OCI-LY3 (cell line): ENCODE results near the gene LRRC7.

Experiments used
- CTCF ChIP-seq: fragments of 200-600, 300-600 bp; sonication (generic); IDR thresholded peaks from 2 replicates; pipeline ENCODE4 v1.5.1; 2014; ENCODE audit warnings: antibody characterized with exemption, low read length, low read depth
- EZH2phosphoT487 ChIP-seq: fragments of 200-600 bp; shearing (Covaris generic); IDR thresholded peaks from 2 replicates; pipeline ENCODE4 v1.6.1; 2018; ENCODE audit warnings: antibody characterized with exemption, mixed run types, low read depth

DNA sequence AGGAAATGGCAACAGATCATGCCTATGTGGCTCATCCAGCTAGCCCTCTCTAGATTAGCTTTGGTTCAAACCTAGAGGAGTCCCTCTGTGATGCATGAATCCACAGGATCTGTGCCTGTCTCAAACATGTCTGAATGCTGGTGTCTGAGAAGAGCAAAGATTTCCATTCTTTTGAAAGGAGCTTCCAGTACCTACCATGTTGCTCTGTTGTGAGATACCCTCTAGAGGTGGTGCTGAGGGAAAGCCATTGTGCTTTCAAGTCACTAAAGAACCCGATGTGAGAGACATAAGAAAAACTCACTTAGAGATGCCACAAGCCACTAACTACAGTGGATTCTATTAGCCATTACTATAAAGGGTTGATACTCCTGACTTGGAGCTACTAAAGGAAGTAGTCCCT, 534.1 kb downstream of the LRRC7 start:
- TF ChIP-seq CTCF, result no peak
- TF ChIP-seq EZH2phosphoT487, result no peak
